ENCODE measurements around the gene VIL1.

- TF ChIP-seq CTCF (IDR thresholded peaks at IDR 0.05; ENCODE audit: insufficient read depth, low read length, poor library complexity, severe bottlenecking) = no peak
- TF ChIP-seq EZH2phosphoT487 (conservative IDR thresholded peaks at IDR 0.05; ENCODE audit: low read length) = no peak
These were observed 28.1 kb downstream of the VIL1 start for GRCh38 chr2:218447072-218447471.

All from SU-DHL-6 (cell line).